PC-9 (cell line): ENCODE measurements around the gene WDR72. TPM values are rescaled to one million over a fixed set of nuclear protein-coding genes. Genes with fewer than 3 reads are reported as not detected.
"Not testable (repeated sequence)": the region's sequence is repeated elsewhere in the genome, so short reads cannot be mapped to it uniquely, and the experiment has no call there.

ENCODE experiments used
- BruUV-seq: library from RNA; stranded (reverse); fragments of 400-500 nt; replicated peaks from 2 replicates; lab custom pipeline; 2021; lab: Mats Ljungman, UMichigan
- CTCF ChIA-PET: fragments of 300-600 bp; sonication (Branson Sonifier 250); formaldehyde crosslinking; loops from one replicate; lab custom pipeline; 2022; ENCODE audit warnings: antibody characterized with exemption; lab: Charles Lee
- POLR2A ChIA-PET: fragments of 300-600 bp; sonication (Branson Sonifier 250); formaldehyde crosslinking; loops from one replicate; lab custom pipeline; 2022; ENCODE audit warnings: antibody characterized with exemption; ENCODE audit not compliant: unreplicated experiment; lab: Charles Lee
- DNase-seq, 2 experiments: peaks; one replicate each; pipeline versions ENCODE4 v3.0.0 to v3.0.0-alpha.2; 2015 to 2022; ENCODE audit warnings: mixed read lengths in 1 of 2
- H2AFZ ChIP-seq: fragments of 200-600 bp; sonication (generic); 2 replicates; pipeline ENCODE4 v1.8.1; 2017; ENCODE audit warnings: antibody characterized with exemption
- H3F3A ChIP-seq: fragments of 200-600 bp; sonication (generic); 2 replicates; pipeline ENCODE4 v1.8.1; 2017; ENCODE audit warnings: antibody characterized with exemption, mild to moderate bottlenecking, low read depth; ENCODE audit not compliant: insufficient read depth
- H3K27ac ChIP-seq: fragments of 200-600 bp; sonication (generic); 2 replicates; pipeline ENCODE4 v1.6.1; 2016; ENCODE audit warnings: mixed run types
- H3K27me3 ChIP-seq: fragments of 200-600 bp; sonication (generic); 2 replicates; pipeline ENCODE4 v1.6.1; 2016; ENCODE audit warnings: low read depth, mixed run types; ENCODE audit not compliant: insufficient read depth
- H3K36me3 ChIP-seq: fragments of 200-600 bp; sonication (generic); 2 replicates; pipeline ENCODE4 v1.6.1; 2016; ENCODE audit warnings: low read depth, mixed run types
- H3K4me1 ChIP-seq: fragments of 200-600 bp; sonication (generic); replicated peaks from 2 replicates; pipeline ENCODE4 v1.6.1; 2016; ENCODE audit warnings: mixed run types; ENCODE audit not compliant: insufficient read depth
- H3K4me2 ChIP-seq: fragments of 200-600 bp; sonication (generic); 2 replicates; pipeline ENCODE4 v1.6.1; 2017; ENCODE audit warnings: mixed run types
- H3K4me3 ChIP-seq: fragments of 200-600 bp; sonication (generic); 2 replicates; pipeline ENCODE4 v1.6.1; 2016; ENCODE audit warnings: mixed run types
- H3K79me2 ChIP-seq: fragments of 200-600 bp; sonication (generic); 2 replicates; pipeline ENCODE4 v1.6.1; 2017; ENCODE audit warnings: low read depth, mixed run types
- H3K9me2 ChIP-seq: fragments of 200-600 bp; sonication (generic); 2 replicates; pipeline ENCODE4 v1.8.1; 2017; ENCODE audit warnings: mild to moderate bottlenecking; ENCODE audit not compliant: insufficient read depth
- H3K9me3 ChIP-seq: fragments of 200-600 bp; sonication (generic); 2 replicates; pipeline ENCODE4 v1.8.1; 2016; ENCODE audit warnings: low read depth; ENCODE audit not compliant: insufficient read depth
- H4K20me1 ChIP-seq: fragments of 200-600 bp; sonication (generic); 2 replicates; pipeline ENCODE4 v1.8.1; 2017; ENCODE audit not compliant: insufficient read depth
- EZH2 ChIP-seq: fragments of 200-600 bp; sonication (generic); IDR thresholded peaks from 2 replicates; pipeline ENCODE4 v1.8.0; 2017; ENCODE audit warnings: antibody characterized with exemption, low read depth
- intact Hi-C: fragments of 100-400 bp; cut with micrococcal nuclease; formaldehyde crosslinking; loops from one replicate; pipeline ENCODE4 v1.10.0; 2022; ENCODE audit not compliant: unreplicated experiment
- total RNA-seq: library from RNA; stranded (reverse); gene quantifications from 2 replicates; pipeline ENCODE4 v1.2.3, GENCODE V29; 2021
- TF ChIP-seq, protein P1 (sequence below): fragments of 200-600 bp; sonication (generic); conservative IDR thresholded peaks from 2 replicates; pipeline ENCODE4 v1.6.1; 2017; ENCODE audit warnings: mixed run types, antibody characterized with exemption, mild to moderate bottlenecking, moderate library complexity

The WDR72 gene
- total RNA-seq, 1 experiment from 2014 or later = 1.9 TPM

GRCh38 chr15:53695365-53695764, 64.1 kb downstream of the WDR72 start:
- Histone ChIP-seq H3K9me3 (no peaks in the 10 kb centered on the region), H3K4me1 (no peaks in the 10 kb centered on the region), H3K27me3 (no peaks in the 10 kb centered on the region), H3K36me3 (no peaks in the 10 kb centered on the region), H3F3A (no peaks in the 10 kb centered on the region), H3K4me3 (no peak overlapping the region), H3K4me2 (no peak overlapping the region), H2AFZ (no peak overlapping the region), H3K27ac (no peak overlapping the region), H3K79me2 (no peaks in the 10 kb centered on the region), H3K9me2 (no peaks in the 10 kb centered on the region), H4K20me1 (no peaks in the 10 kb centered on the region)
- intact Hi-C loops = no loop called here
- DNase-seq = no peak
- ChIA-PET POLR2A (no interaction called here), CTCF (no interaction called here)
- TF ChIP-seq, protein P1, sequence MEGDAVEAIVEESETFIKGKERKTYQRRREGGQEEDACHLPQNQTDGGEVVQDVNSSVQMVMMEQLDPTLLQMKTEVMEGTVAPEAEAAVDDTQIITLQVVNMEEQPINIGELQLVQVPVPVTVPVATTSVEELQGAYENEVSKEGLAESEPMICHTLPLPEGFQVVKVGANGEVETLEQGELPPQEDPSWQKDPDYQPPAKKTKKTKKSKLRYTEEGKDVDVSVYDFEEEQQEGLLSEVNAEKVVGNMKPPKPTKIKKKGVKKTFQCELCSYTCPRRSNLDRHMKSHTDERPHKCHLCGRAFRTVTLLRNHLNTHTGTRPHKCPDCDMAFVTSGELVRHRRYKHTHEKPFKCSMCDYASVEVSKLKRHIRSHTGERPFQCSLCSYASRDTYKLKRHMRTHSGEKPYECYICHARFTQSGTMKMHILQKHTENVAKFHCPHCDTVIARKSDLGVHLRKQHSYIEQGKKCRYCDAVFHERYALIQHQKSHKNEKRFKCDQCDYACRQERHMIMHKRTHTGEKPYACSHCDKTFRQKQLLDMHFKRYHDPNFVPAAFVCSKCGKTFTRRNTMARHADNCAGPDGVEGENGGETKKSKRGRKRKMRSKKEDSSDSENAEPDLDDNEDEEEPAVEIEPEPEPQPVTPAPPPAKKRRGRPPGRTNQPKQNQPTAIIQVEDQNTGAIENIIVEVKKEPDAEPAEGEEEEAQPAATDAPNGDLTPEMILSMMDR = no peak
- no peak for TF ChIP-seq EZH2
- BruUV-seq = no TSS peak

DNA sequence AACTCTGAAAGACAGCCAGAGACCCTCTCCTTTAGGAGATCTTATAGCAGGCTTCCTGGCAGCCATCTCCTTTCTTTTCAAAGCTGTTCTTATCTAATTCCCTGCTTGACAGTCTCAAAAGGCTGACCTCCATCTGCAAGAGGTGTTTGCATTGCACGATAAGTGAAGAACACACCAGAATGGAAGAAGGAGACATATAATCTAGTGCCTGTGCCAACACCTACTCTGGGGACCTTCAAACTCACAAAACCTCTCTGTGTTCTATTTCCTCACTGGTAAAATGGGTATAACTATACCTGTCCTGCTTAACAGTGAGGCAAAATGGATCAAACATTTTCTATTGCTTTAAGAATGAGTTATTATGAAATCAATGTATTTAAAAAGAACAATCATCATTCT, 65.0 kb downstream of the WDR72 start:
- Histone ChIP-seq H3K9me3 (no peaks in the 10 kb centered on the region), H3K4me3 (no peak overlapping the region), H3K4me1 (no peaks in the 10 kb centered on the region), H3K4me2 (no peak overlapping the region), H3K36me3 (no peaks in the 10 kb centered on the region), H3K27ac (no peak overlapping the region), H3K9me2 (no peaks in the 10 kb centered on the region), H2AFZ (no peak overlapping the region), H3K79me2 (no peaks in the 10 kb centered on the region), H3K27me3 (no peaks in the 10 kb centered on the region), H3F3A (no peaks in the 10 kb centered on the region), H4K20me1 (no peaks in the 10 kb centered on the region)
- TF ChIP-seq, protein P1 = no peak
- TF ChIP-seq EZH2 = no peak
- intact Hi-C loops = no loop called here
- ChIA-PET POLR2A (no interaction called here), CTCF (no interaction called here)
- DNase-seq = no peak
- no TSS peak for BruUV-seq

GRCh38 chr15:53693729-53694475, 65.6 kb downstream of the WDR72 start:
- BruUV-seq = no TSS peak
- CTCF ChIA-PET = no interaction called here
- no peak overlapping the region for H3K4me3 ChIP-seq

DNA sequence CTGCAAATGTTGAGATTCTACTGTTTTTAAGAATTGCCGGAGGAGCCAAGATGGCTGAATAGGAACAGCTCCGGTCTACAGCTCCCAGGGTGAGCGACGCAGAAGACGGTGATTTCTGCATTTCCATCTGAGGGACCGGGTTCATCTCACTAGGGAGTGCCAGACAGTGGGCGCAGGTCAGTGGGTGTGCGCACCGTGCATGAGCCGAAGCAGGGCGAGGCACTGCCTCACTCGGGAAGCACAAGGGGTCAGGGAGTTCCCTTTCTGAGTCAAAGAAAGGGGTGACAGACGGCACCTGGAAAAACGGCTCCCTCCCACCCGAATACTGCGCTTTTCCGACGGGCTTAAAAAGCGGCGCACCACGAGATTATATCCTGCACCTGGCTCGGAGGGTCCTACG, 75.3 kb downstream of the WDR72 start:
- DNase-seq = peak in 1 of 2 experiments; percentile 7
- H3K27ac ChIP-seq, CTCF ChIA-PET: not testable (repeated sequence)

More at GRCh38 chr15:53693729-53694475, 65.6 kb downstream of the WDR72 start:
- Histone ChIP-seq H3K36me3 (no peaks in the 10 kb centered on the region), H3F3A (no peaks in the 10 kb centered on the region), H3K9me3 (no peaks in the 10 kb centered on the region), H2AFZ (no peak overlapping the region), H3K27ac (no peak overlapping the region), H3K4me1 (no peaks in the 10 kb centered on the region), H3K79me2 (no peaks in the 10 kb centered on the region), H4K20me1 (no peaks in the 10 kb centered on the region), H3K9me2 (no peaks in the 10 kb centered on the region), H3K27me3 (no peaks in the 10 kb centered on the region), H3K4me2 (no peak overlapping the region)
- TF ChIP-seq, protein P1 = no peak
- TF ChIP-seq EZH2 = no peak
- POLR2A ChIA-PET = no interaction called here
- intact Hi-C loops = no loop called here
- DNase-seq = no peak

More for the DNA sequence above, 75.3 kb downstream of the WDR72 start:
- H4K20me1 ChIP-seq, H3K27me3 ChIP-seq, H3K4me3 ChIP-seq, H3K79me2 ChIP-seq, H2AFZ ChIP-seq, H3K36me3 ChIP-seq, H3K9me2 ChIP-seq, BruUV-seq, H3F3A ChIP-seq, H3K4me1 ChIP-seq, POLR2A ChIA-PET, intact Hi-C loops, H3K9me3 ChIP-seq, H3K4me2 ChIP-seq: not testable (repeated sequence)
